Measurements from ENCODE around the gene TTC6. TPM values are rescaled to one million over a fixed set of nuclear protein-coding genes. Genes with fewer than 3 reads are reported as not detected.

Gene TTC6
- total RNA-seq, 6 donors from 2014 or later, result 5.2 to 63.9 (median 10.8) TPM

DNA sequence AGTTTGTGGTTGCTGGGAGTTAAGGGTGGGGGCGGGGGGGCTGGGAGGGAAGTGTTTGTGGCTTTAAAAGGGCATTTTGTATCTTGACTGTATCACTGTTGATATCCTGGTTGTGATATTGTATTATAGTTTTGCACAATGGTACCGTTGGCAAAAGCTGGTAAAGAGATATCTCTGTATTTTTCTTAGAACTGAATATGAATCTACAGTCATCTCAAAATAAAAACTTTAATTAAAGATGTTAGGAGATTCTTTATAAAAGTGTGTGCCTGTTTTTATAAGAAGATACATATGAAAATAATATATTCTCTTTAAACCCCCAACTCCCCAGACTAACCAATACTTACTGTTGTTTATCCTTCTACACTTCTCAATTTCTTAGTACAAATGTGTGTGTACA is 43.2 kb downstream of the TTC6 start:
- H3K4me1 ChIP-seq, result no peaks in the 10 kb centered on the region
- no peak overlapping the region for H3K27ac ChIP-seq
- 65 to 85% methylated on average over 2 of the region's 2 CpGs for WGBS, 2 donors
- peaks cover 0 to 2% (median 0%) of the 10 kb centered on the region in 4 donors for H3K9me3 ChIP-seq
- no peak overlapping the region for H3K4me3 ChIP-seq
- no peak for TF ChIP-seq POLR2A (IDR thresholded peaks at IDR 0.05)
- TF ChIP-seq CTCF (IDR thresholded peaks at IDR 0.05), result no peak
- TF ChIP-seq EP300 (IDR thresholded peaks at IDR 0.05), result no peak
- TF ChIP-seq POLR2AphosphoS5 (IDR thresholded peaks at IDR 0.05), result no peak
- ATAC-seq (ENCODE audit: low FRiP score in 2 of 2) (no peak), DNase-seq (no peak)
- H3K36me3 ChIP-seq, result no peaks in the 10 kb centered on the region
- no peaks in the 10 kb centered on the region for H3K27me3 ChIP-seq

DNA sequence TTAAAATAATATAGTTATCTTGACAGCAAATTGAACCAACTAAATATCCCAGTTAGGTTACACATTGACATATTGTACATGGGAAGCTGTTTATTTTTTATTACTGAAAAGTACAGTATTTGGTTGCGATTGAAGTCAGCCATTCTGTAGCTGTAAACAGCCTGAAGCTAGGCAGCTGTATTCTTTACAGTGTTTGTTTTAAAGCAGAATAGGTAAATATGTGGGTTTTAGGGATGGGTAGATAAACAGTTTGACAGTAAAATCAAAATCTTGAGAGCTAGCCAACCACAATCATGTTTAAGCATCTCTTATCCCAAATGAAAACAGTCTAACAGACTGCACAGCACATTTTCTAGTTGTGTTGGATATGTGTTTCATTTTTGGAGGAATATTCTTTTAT is 45.7 kb downstream of the TTC6 start:
- Histone ChIP-seq H3K9me3 (no peaks in the 10 kb centered on the region), H3K27ac (no peak overlapping the region), H3K36me3 (no peaks in the 10 kb centered on the region), H3K4me1 (no peaks in the 10 kb centered on the region), H3K4me3 (no peak overlapping the region), H3K27me3 (no peaks in the 10 kb centered on the region)
- TF ChIP-seq CTCF (IDR thresholded peaks at IDR 0.05), result no peak
- TF ChIP-seq POLR2A (IDR thresholded peaks at IDR 0.05), result no peak
- no peak for TF ChIP-seq EP300 (IDR thresholded peaks at IDR 0.05)
- ATAC-seq (ENCODE audit: low FRiP score in 2 of 2), result no peak
- DNase-seq, result no peak
- WGBS, 2 donors, result 70 to 87% methylated on average over 1 of the region's 1 CpG

DNA sequence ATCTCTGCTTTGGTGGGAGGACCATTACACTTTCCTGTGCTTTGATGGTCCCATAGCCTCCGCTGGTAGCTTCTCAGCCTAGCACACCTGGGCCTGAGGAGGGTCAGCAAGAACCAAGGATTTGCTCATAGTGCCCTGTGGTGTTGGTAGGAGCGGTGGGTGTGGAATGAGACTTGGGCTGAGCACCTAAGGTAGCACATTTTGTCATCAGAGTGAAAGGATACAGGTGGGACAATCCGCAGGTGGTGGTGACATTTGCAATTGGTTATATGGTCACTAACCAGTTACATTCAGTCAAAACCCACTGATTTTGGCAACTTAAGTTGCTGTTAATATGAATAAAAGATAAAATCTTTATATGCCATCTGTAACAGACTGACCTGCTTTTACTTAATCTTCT is 46.7 kb downstream of the TTC6 start:
- no peak for ATAC-seq (ENCODE audit: low FRiP score in 2 of 2)
- 83 to 86% methylated on average over 3 of the region's 3 CpGs for WGBS, 2 donors
- TF ChIP-seq CTCF (IDR thresholded peaks at IDR 0.05) (no peak), POLR2A (IDR thresholded peaks at IDR 0.05) (no peak), EP300 (IDR thresholded peaks at IDR 0.05) (no peak), POLR2AphosphoS5 (IDR thresholded peaks at IDR 0.05) (no peak)

GRCh38 chr14:37643701-37644100 is 48.3 kb downstream of the TTC6 start:
- Histone ChIP-seq H3K4me1 (no peaks in the 10 kb centered on the region), H3K9me3 (no peaks in the 10 kb centered on the region), H3K4me3 (no peak overlapping the region), H3K36me3 (no peaks in the 10 kb centered on the region), H3K27me3 (no peaks in the 10 kb centered on the region), H3K27ac (no peak overlapping the region)
- DNase-seq, result no peak
- ATAC-seq (ENCODE audit: low FRiP score in 2 of 2), result no peak
- WGBS, 2 donors, result 68 to 69% methylated on average over 4 of the region's 4 CpGs
- TF ChIP-seq POLR2A (IDR thresholded peaks at IDR 0.05) (no peak), CTCF (IDR thresholded peaks at IDR 0.05) (no peak), POLR2AphosphoS5 (IDR thresholded peaks at IDR 0.05) (no peak), EP300 (IDR thresholded peaks at IDR 0.05) (no peak)

More for the DNA sequence above, 46.7 kb downstream of the TTC6 start:
- no peak overlapping the region for H3K4me3 ChIP-seq
- no peaks in the 10 kb centered on the region for H3K9me3 ChIP-seq
- H3K4me1 ChIP-seq, result no peaks in the 10 kb centered on the region
- no peaks in the 10 kb centered on the region for H3K36me3 ChIP-seq
- H3K27me3 ChIP-seq, result no peaks in the 10 kb centered on the region
- DNase-seq, result no peak
- no peak overlapping the region for H3K27ac ChIP-seq

Other genes with a start within 250 kb of the TTC6 start
- 10 to 100 TPM; 25.1 to 69.2 (median 34.6) TPM for gene FOXA1, start 380 bp upstream of the TTC6 start, total RNA-seq